ENCODE measurements around the gene CYP39A1. TPM values are rescaled to one million over a fixed set of nuclear protein-coding genes. Genes with fewer than 3 reads are reported as not detected.

Gene CYP39A1
- total RNA-seq, 4 donors from 2014 or later, result 3.1 to 18.9 (median 3.9) TPM

GRCh38 chr6:46584586-46584985, 68.0 kb downstream of the CYP39A1 start:
- Histone ChIP-seq H3K4me1 (no peaks in the 10 kb centered on the region), H3K9me3 (no peaks in the 10 kb centered on the region), H3K4me3 (no peak overlapping the region), H3K27ac (no peak overlapping the region), H3K27me3 (no peaks in the 10 kb centered on the region), H3K36me3 (no peaks in the 10 kb centered on the region)
- no peak for DNase-seq
- TF ChIP-seq POLR2A (IDR thresholded peaks at IDR 0.05) (no peak), CTCF (IDR thresholded peaks at IDR 0.05) (no peak)
- intact Hi-C loops (cut with DNase I; ENCODE audit: low total_unique reads), result no loop called here

DNA sequence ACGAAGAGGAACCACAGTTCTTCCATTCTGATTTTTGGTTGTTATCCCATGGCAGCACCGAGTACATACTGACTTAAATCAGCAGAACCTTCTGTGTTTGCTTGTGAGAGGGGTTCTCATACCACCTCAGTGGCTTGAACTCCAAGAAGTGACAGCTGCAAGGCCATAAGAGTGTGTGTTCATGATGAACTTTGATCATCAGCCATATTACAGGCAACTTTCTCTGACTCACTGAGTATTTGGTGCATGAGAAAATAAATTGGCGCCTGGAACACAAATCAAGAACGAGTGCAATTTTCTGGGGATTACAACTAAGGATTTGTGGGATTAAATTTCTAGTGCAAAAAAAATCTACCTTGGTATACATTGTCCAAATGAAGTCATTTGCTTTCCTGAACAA, 68.9 kb downstream of the CYP39A1 start:
- no peaks in the 10 kb centered on the region for H3K9me3 ChIP-seq
- H3K4me3 ChIP-seq, result no peak overlapping the region
- intact Hi-C loops (cut with DNase I; ENCODE audit: low total_unique reads), result no loop called here
- H3K27ac ChIP-seq, result no peak overlapping the region
- TF ChIP-seq POLR2A (IDR thresholded peaks at IDR 0.05), result no peak
- TF ChIP-seq CTCF (IDR thresholded peaks at IDR 0.05), result no peak
- DNase-seq, result no peak
- no peaks in the 10 kb centered on the region for H3K27me3 ChIP-seq
- H3K36me3 ChIP-seq, result no peaks in the 10 kb centered on the region
- H3K4me1 ChIP-seq, result no peaks in the 10 kb centered on the region

- Histone ChIP-seq H3K27ac (no peak overlapping the region), H3K4me1 (no peaks in the 10 kb centered on the region), H3K36me3 (no peaks in the 10 kb centered on the region), H3K4me3 (no peak overlapping the region), H3K27me3 (no peaks in the 10 kb centered on the region), H3K9me3 (no peaks in the 10 kb centered on the region)
- no peak for DNase-seq
- intact Hi-C loops (cut with DNase I; ENCODE audit: low total_unique reads), result no loop called here
- no peak for TF ChIP-seq CTCF (IDR thresholded peaks at IDR 0.05)
- no peak for TF ChIP-seq POLR2A (IDR thresholded peaks at IDR 0.05)
Observed at GRCh38 chr6:46583081-46583480, 69.5 kb downstream of the CYP39A1 start.

GRCh38 chr6:46581459-46582177, 71.0 kb downstream of the CYP39A1 start:
- no peak for TF ChIP-seq POLR2A (IDR thresholded peaks at IDR 0.05)
- TF ChIP-seq CTCF (IDR thresholded peaks at IDR 0.05), result no peak
- no peak overlapping the region for H3K27ac ChIP-seq
- no peak for DNase-seq
- H3K4me1 ChIP-seq, result no peaks in the 10 kb centered on the region
- no peaks in the 10 kb centered on the region for H3K27me3 ChIP-seq
- no peaks in the 10 kb centered on the region for H3K9me3 ChIP-seq
- H3K4me3 ChIP-seq, result no peak overlapping the region
- intact Hi-C loops (cut with DNase I; ENCODE audit: low total_unique reads), result no loop called here
- H3K36me3 ChIP-seq, result no peaks in the 10 kb centered on the region

DNA sequence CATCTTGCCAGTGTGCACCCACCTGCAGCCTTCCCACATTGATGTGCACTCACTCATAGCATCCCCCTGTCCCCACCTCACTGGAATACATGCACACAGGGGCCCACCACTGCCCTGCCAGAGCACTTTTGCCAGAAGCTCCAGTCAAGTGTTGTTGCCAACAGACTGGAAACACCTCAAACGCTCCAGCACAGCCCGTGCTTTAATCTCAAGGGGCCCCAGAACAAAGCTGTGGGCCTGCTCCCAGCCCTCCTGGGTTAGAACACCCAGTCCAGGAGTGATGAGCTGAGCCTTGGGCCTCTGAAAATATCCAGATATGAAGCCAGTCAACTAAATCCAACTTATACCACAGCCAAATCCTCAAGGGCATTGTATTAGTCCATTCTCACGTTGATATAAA, 77.1 kb downstream of the CYP39A1 start:
- Histone ChIP-seq H3K27ac (no peak overlapping the region), H3K4me1 (no peaks in the 10 kb centered on the region), H3K9me3 (no peaks in the 10 kb centered on the region), H3K36me3 (no peaks in the 10 kb centered on the region), H3K27me3 (no peaks in the 10 kb centered on the region), H3K4me3 (no peak overlapping the region)
- DNase-seq, result no peak
- no peak for TF ChIP-seq POLR2A (IDR thresholded peaks at IDR 0.05)
- TF ChIP-seq CTCF (IDR thresholded peaks at IDR 0.05), result no peak
- intact Hi-C loops (cut with DNase I; ENCODE audit: low total_unique reads), result no loop called here
